Stimulated activated CD4-positive, alpha-beta T cell treated with anti-CD3 and anti-CD28 coated beads, Interleukin-2, amount 100 ng/mL, for 4 hours (primary cell): Measurements from ENCODE around the gene MED13L.

Source experiments
- DNase-seq: peaks from one replicate; pipeline ENCODE4 v3.0.0-alpha.2; 2020; ENCODE audit warnings: low read depth

MED13L gene

GRCh38 chr12:116089080-116089479, 188.4 kb downstream of the MED13L start:
- no peak for DNase-seq

GRCh38 chr12:116087962-116088361, 189.5 kb downstream of the MED13L start:
- no peak for DNase-seq

GRCh38 chr12:116087399-116087798, 190.1 kb downstream of the MED13L start:
- DNase-seq = no peak

- no peak for DNase-seq
Observed at GRCh38 chr12:116080415-116080814, 197.1 kb downstream of the MED13L start.

- no peak for DNase-seq
Observed at GRCh38 chr12:116078396-116078795, 199.1 kb downstream of the MED13L start.

GRCh38 chr12:116077431-116077830, 200.1 kb downstream of the MED13L start:
- no peak for DNase-seq

GRCh38 chr12:116076399-116076798, 201.1 kb downstream of the MED13L start:
- DNase-seq = no peak

GRCh38 chr12:116074686-116075085, 202.8 kb downstream of the MED13L start:
- DNase-seq = no peak

- DNase-seq = no peak
Observed at GRCh38 chr12:116071555-116072230, 205.8 kb downstream of the MED13L start.

GRCh38 chr12:116070444-116070843, 207.0 kb downstream of the MED13L start:
- DNase-seq = no peak

GRCh38 chr12:116069943-116070342, 207.6 kb downstream of the MED13L start:
- DNase-seq = no peak

- DNase-seq = no peak
Observed at GRCh38 chr12:116068853-116069252, 208.6 kb downstream of the MED13L start.

GRCh38 chr12:116068371-116068770, 209.1 kb downstream of the MED13L start:
- no peak for DNase-seq

GRCh38 chr12:116067892-116068291, 209.6 kb downstream of the MED13L start:
- no peak for DNase-seq

GRCh38 chr12:116066381-116067230, 210.9 kb downstream of the MED13L start:
- peak; percentile 32 for DNase-seq

- DNase-seq = no peak
Observed at GRCh38 chr12:116065606-116066005, 211.9 kb downstream of the MED13L start.

GRCh38 chr12:116064493-116064892, 213.0 kb downstream of the MED13L start:
- DNase-seq = no peak

- DNase-seq = no peak
Observed at GRCh38 chr12:116062698-116063097, 214.8 kb downstream of the MED13L start.

GRCh38 chr12:116060764-116061163, 216.7 kb downstream of the MED13L start:
- no peak for DNase-seq

- no peak for DNase-seq
Observed at GRCh38 chr12:116059904-116060303, 217.6 kb downstream of the MED13L start.

GRCh38 chr12:116058574-116058973, 218.9 kb downstream of the MED13L start:
- DNase-seq = no peak

- no peak for DNase-seq
Observed at GRCh38 chr12:116057356-116057755, 220.1 kb downstream of the MED13L start.

GRCh38 chr12:116055895-116056607, 221.4 kb downstream of the MED13L start:
- no peak for DNase-seq
